ENCODE data around the gene CYB561.

DNA sequence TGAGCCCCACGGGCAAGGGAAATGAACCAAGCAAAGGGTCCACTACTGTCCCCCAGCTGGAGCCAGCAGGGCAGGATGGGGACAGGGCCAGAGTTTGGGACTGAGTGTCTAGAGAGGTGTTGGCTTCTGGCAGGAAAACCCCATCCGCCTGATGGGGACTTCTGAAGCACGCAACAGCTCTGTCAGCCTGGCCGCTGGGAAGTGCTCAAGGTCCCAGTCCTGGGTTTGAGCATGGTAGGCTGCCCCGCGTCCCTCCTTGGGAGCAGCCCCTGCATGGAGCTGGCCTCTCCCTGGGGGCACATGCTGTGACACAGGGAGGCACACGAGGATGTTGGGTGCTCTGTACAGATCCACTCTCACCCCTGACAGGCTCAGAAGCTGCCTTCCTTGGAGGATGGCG, 45.3 kb upstream of the CYB561 start:
- TF ChIP-seq, protein P1, sequence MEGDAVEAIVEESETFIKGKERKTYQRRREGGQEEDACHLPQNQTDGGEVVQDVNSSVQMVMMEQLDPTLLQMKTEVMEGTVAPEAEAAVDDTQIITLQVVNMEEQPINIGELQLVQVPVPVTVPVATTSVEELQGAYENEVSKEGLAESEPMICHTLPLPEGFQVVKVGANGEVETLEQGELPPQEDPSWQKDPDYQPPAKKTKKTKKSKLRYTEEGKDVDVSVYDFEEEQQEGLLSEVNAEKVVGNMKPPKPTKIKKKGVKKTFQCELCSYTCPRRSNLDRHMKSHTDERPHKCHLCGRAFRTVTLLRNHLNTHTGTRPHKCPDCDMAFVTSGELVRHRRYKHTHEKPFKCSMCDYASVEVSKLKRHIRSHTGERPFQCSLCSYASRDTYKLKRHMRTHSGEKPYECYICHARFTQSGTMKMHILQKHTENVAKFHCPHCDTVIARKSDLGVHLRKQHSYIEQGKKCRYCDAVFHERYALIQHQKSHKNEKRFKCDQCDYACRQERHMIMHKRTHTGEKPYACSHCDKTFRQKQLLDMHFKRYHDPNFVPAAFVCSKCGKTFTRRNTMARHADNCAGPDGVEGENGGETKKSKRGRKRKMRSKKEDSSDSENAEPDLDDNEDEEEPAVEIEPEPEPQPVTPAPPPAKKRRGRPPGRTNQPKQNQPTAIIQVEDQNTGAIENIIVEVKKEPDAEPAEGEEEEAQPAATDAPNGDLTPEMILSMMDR (IDR thresholded peaks at IDR 0.05) = no peak
- TF ChIP-seq POLR2A (IDR thresholded peaks at IDR 0.05) = no peak

All from tibial nerve (tissue), 3 donors.